ENCODE data around the gene GPR143.

DNA sequence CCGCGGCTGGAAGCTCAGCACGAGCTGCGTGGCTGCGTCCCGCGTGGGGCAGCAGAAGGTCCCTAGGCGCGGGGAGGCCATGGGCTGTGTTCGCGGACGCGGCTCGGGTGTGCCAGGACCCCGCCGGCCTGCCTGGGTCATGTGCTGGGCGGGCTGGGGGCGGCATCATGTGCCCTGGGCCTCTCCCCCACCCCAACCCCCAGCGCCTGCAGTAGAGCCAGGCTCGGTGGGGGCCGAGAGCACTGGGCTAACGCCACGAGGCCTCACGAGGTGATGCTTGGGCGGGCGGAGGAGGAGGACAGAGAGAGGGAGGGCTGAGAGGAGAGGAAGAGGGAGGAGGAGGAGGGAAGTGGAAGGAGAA, at the start of gene GPR143:
- TF ChIP-seq FOXP2 (optimal IDR thresholded peaks at IDR 0.05; ENCODE audit: control extremely low read depth, extremely low read length, insufficient read depth) (no peak), POLR2AphosphoS5 (IDR thresholded peaks at IDR 0.05; ENCODE audit: borderline replicate concordance, low read depth, low read length) (no peak), EZH2 (IDR thresholded peaks at IDR 0.05) (no peak)

Measured in SK-N-MC (cell line).